Neural progenitor cell (in vitro differentiated cells): ENCODE results near the gene GRID1. TPM values are rescaled to one million over a fixed set of nuclear protein-coding genes. Genes with fewer than 3 reads are reported as not detected.

Experiments used
- DNase-seq: peaks from one replicate; pipeline ENCODE4 v3.0.0-alpha.2; 2016; ENCODE audit warnings: low spot score
- H2AFZ ChIP-seq: fragments of 200-600 bp; sonication (generic); replicated peaks from 2 replicates; pipeline ENCODE4 v1.6.1; 2016; ENCODE audit warnings: antibody characterized with exemption
- H3F3A ChIP-seq: fragments of 200-600 bp; sonication (generic); 2 replicates; pipeline ENCODE4 v1.6.1; 2016; ENCODE audit warnings: antibody characterized with exemption, low read depth
- H3K27ac ChIP-seq: fragments of 200-600 bp; sonication (generic); 2 replicates; pipeline ENCODE4 v1.5.1; 2016; ENCODE audit warnings: mild to moderate bottlenecking
- H3K27me3 ChIP-seq: fragments of 200-600 bp; sonication (generic); 2 replicates; pipeline ENCODE4 v1.6.1; 2016; ENCODE audit warnings: mild to moderate bottlenecking, moderate library complexity
- H3K36me3 ChIP-seq: fragments of 200-600 bp; sonication (generic); 2 replicates; pipeline ENCODE4 v1.5.1; 2016
- H3K4me1 ChIP-seq: fragments of 200-600 bp; sonication (generic); 2 replicates; pipeline ENCODE4 v1.6.1; 2016; ENCODE audit warnings: mixed run types
- H3K4me2 ChIP-seq: fragments of 200-600 bp; sonication (generic); 2 replicates; pipeline ENCODE4 v1.6.1; 2016
- H3K4me3 ChIP-seq: fragments of 200-600 bp; sonication (generic); 2 replicates; pipeline ENCODE4 v1.5.1; 2016
- H3K79me2 ChIP-seq: fragments of 200-600 bp; sonication (generic); 2 replicates; pipeline ENCODE4 v1.6.1; 2016; ENCODE audit warnings: low read depth
- H3K9ac ChIP-seq: fragments of 200-600 bp; sonication (generic); 2 replicates; pipeline ENCODE4 v1.6.1; 2016
- H3K9me3 ChIP-seq: fragments of 200-600 bp; sonication (generic); 2 replicates; pipeline ENCODE4 v1.5.1; 2016; ENCODE audit warnings: low read depth
- H4K20me1 ChIP-seq: fragments of 200-600 bp; sonication (generic); 2 replicates; pipeline ENCODE4 v1.6.1; 2016; ENCODE audit warnings: low read depth
- H3K27ac Mint-ChIP-seq: 3 replicates; pipeline ENCODE4 v1.8.0; 2021; ENCODE audit warnings: mixed read lengths
- H3K27me3 Mint-ChIP-seq: 2 replicates; pipeline ENCODE4 v1.8.0; 2022; ENCODE audit warnings: low read depth, mild to moderate bottlenecking, inconsistent platforms, moderate library complexity, mixed read lengths; ENCODE audit not compliant: insufficient read depth
- H3K36me3 Mint-ChIP-seq: 3 replicates; pipeline ENCODE4 v1.8.0; 2021; ENCODE audit warnings: mixed read lengths
- H3K4me1 Mint-ChIP-seq: 3 replicates; pipeline ENCODE4 v1.8.0; 2021; ENCODE audit warnings: mixed read lengths
- H3K4me3 Mint-ChIP-seq: 3 replicates; pipeline ENCODE4 v1.8.0; 2021; ENCODE audit warnings: mild to moderate bottlenecking, moderate library complexity, mixed read lengths
- H3K9me3 Mint-ChIP-seq: 3 replicates; pipeline ENCODE4 v1.8.0; 2020; ENCODE audit warnings: mixed read lengths
- EZH2 ChIP-seq: fragments of 200-600 bp; sonication (generic); IDR thresholded peaks from 2 replicates; pipeline ENCODE4 v1.6.1; 2017; ENCODE audit warnings: antibody characterized with exemption, mild to moderate bottlenecking, moderate library complexity
- EZH2phosphoT487 ChIP-seq: fragments of 200-600 bp; sonication (generic); IDR thresholded peaks from 2 replicates; pipeline ENCODE4 v1.6.1; 2017; ENCODE audit warnings: antibody characterized with exemption
- total RNA-seq: library from RNA; depleted of rRNA; stranded (reverse); fragments of >200 nt; gene quantifications from 2 replicates; pipeline ENCODE4 v1.2.3, GENCODE V29; 2015; ENCODE audit warnings: low replicate concordance
- TF ChIP-seq, protein P1 (sequence below): fragments of 200-600 bp; sonication (generic); IDR thresholded peaks from 2 replicates; pipeline ENCODE4 v1.5.1; 2017; ENCODE audit warnings: antibody characterized with exemption, mild to moderate bottlenecking

Gene GRID1
- total RNA-seq, 1 donor from 2014 or later: not detected

- no peaks in the 10 kb centered on the region for H3K79me2 ChIP-seq
- Mint-ChIP-seq H3K36me3 (peaks cover 8% of the 10 kb centered on the region), H3K27me3 (peaks cover 7% of the 10 kb centered on the region), H3K27ac (no peak overlapping the region), H3K4me3 (no peak overlapping the region), H3K9me3 (peaks cover 17% of the 10 kb centered on the region), H3K4me1 (peaks cover 13% of the 10 kb centered on the region)
- no peak overlapping the region for H3K4me2 ChIP-seq
- no peak for TF ChIP-seq EZH2
- TF ChIP-seq, protein P1, sequence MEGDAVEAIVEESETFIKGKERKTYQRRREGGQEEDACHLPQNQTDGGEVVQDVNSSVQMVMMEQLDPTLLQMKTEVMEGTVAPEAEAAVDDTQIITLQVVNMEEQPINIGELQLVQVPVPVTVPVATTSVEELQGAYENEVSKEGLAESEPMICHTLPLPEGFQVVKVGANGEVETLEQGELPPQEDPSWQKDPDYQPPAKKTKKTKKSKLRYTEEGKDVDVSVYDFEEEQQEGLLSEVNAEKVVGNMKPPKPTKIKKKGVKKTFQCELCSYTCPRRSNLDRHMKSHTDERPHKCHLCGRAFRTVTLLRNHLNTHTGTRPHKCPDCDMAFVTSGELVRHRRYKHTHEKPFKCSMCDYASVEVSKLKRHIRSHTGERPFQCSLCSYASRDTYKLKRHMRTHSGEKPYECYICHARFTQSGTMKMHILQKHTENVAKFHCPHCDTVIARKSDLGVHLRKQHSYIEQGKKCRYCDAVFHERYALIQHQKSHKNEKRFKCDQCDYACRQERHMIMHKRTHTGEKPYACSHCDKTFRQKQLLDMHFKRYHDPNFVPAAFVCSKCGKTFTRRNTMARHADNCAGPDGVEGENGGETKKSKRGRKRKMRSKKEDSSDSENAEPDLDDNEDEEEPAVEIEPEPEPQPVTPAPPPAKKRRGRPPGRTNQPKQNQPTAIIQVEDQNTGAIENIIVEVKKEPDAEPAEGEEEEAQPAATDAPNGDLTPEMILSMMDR: no peak
- TF ChIP-seq EZH2phosphoT487: no peak
- H3K9me3 ChIP-seq: no peaks in the 10 kb centered on the region
- H3K4me1 ChIP-seq: peaks cover 5% of the 10 kb centered on the region
- H2AFZ ChIP-seq: no peak overlapping the region
- H4K20me1 ChIP-seq: no peaks in the 10 kb centered on the region
- no peak for DNase-seq
- no peak overlapping the region for H3K4me3 ChIP-seq
- no peaks in the 10 kb centered on the region for H3K36me3 ChIP-seq
- H3K9ac ChIP-seq: no peak overlapping the region
- H3K27ac ChIP-seq: no peak overlapping the region
- no peaks in the 10 kb centered on the region for H3F3A ChIP-seq
- H3K27me3 ChIP-seq: no peaks in the 10 kb centered on the region
These were observed 515.3 kb downstream of the GRID1 start for GRCh38 chr10:85851325-85851724.

- Histone ChIP-seq H3K27ac (no peak overlapping the region), H4K20me1 (no peaks in the 10 kb centered on the region), H3K4me2 (no peak overlapping the region)
These were observed 515.9 kb downstream of the GRID1 start for GRCh38 chr10:85850736-85851135.

DNA sequence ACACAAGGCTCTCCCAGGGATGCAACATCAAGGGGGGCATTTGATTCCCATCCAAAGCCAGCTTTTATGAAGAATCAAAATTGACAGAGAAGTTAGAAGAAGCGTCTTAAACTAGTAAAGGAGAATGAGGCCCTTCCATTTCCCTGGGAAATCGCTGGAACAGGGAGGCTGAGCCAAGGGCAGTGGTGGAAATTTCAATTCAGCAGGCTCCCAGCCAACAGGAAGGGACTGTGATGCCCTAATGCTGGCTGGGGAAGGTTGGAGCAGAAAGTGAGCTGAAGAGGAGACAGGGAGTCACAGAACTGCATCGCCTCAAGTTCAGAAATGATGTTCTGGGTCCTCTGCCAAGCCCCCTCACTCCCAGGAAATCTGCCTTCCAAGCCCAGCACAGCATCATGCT lies 517.3 kb downstream of the GRID1 start:
- no peak overlapping the region for H3K4me3 Mint-ChIP-seq
- no peak for DNase-seq
- peaks cover 7% of the 10 kb centered on the region for H3K27me3 Mint-ChIP-seq
- Histone ChIP-seq H3K27ac (no peak overlapping the region), H3K4me2 (no peak overlapping the region), H3F3A (no peaks in the 10 kb centered on the region), H3K4me1 (peaks cover 5% of the 10 kb centered on the region), H3K9me3 (no peaks in the 10 kb centered on the region), H3K9ac (no peak overlapping the region), H4K20me1 (no peaks in the 10 kb centered on the region), H3K4me3 (no peak overlapping the region), H2AFZ (no peak overlapping the region), H3K27me3 (no peaks in the 10 kb centered on the region), H3K36me3 (no peaks in the 10 kb centered on the region), H3K79me2 (no peaks in the 10 kb centered on the region)
- H3K27ac Mint-ChIP-seq: no peak overlapping the region
- H3K36me3 Mint-ChIP-seq: peaks cover 8% of the 10 kb centered on the region
- no peak for TF ChIP-seq EZH2
- TF ChIP-seq, protein P1: no peak
- TF ChIP-seq EZH2phosphoT487: no peak
- H3K4me1 Mint-ChIP-seq: peaks cover 13% of the 10 kb centered on the region
- H3K9me3 Mint-ChIP-seq: peaks cover 17% of the 10 kb centered on the region

More at GRCh38 chr10:85850736-85851135, 515.9 kb downstream of the GRID1 start:
- H3K4me3 Mint-ChIP-seq: no peak overlapping the region
- no peaks in the 10 kb centered on the region for H3K36me3 ChIP-seq
- no peak for TF ChIP-seq EZH2phosphoT487
- TF ChIP-seq, protein P1: no peak
- TF ChIP-seq EZH2: no peak
- H3K9me3 Mint-ChIP-seq: peaks cover 17% of the 10 kb centered on the region
- no peaks in the 10 kb centered on the region for H3K27me3 ChIP-seq
- H2AFZ ChIP-seq: no peak overlapping the region
- no peak for DNase-seq
- no peak overlapping the region for H3K9ac ChIP-seq
- no peaks in the 10 kb centered on the region for H3K9me3 ChIP-seq
- no peaks in the 10 kb centered on the region for H3K79me2 ChIP-seq
- H3K4me3 ChIP-seq: no peak overlapping the region
- peaks cover 13% of the 10 kb centered on the region for H3K4me1 Mint-ChIP-seq
- peaks cover 7% of the 10 kb centered on the region for H3K27me3 Mint-ChIP-seq
- peaks cover 8% of the 10 kb centered on the region for H3K36me3 Mint-ChIP-seq
- H3K4me1 ChIP-seq: peaks cover 5% of the 10 kb centered on the region
- no peak overlapping the region for H3K27ac Mint-ChIP-seq
- H3F3A ChIP-seq: no peaks in the 10 kb centered on the region
